NCI-H526 (cell line): Measurements from ENCODE around the gene CMIP.

Experiments
- DNase-seq, 2 experiments: peaks; one replicate each; lab custom pipeline; 2025; lab: John Stamatoyannopoulos, UW

The CMIP gene

DNA sequence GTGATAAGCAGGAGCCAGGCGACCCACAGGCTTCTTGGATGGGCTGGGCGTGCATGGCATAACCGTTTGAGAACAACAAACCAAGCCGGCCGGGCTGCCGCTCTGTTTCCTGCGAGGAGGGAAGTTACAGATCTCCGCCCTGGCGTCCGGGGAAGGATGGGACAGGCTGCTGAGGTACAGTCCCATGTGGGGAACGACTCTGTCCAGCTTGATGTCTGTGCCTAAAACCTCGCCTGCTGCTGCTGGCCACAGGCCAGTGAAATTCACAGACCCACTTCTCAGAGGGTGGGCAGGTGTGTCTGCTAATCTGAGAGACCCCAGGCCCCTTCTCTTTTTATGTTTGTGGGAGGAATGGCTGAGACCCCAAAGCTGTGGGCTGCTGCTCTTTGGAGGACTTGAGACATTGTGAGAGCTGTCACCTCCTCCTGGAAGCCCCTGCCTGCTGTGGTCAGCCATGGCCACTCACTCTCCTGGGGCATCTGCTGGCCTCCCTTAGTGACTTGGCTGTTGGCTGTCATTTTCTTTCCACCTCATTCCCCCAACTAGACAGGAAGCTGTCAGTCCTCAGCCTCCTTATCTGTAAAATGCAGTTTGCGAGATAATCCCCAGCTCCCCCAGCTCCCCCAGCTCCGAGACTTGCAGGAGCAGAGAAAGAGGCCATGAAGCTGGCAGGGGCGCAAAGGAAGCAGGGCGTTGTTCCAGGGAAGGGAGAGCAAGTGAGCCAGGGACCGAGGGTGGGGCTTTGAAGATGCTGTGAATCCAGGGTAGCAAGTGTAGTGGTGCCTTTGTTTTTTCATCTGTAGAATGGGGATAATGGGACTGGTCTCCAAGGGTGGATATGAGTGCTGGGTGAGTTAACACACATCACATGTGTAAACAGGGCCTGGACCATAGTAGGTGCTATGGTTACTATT, 51.0 kb downstream of the CMIP start:
- DNase-seq: no peak

DNA sequence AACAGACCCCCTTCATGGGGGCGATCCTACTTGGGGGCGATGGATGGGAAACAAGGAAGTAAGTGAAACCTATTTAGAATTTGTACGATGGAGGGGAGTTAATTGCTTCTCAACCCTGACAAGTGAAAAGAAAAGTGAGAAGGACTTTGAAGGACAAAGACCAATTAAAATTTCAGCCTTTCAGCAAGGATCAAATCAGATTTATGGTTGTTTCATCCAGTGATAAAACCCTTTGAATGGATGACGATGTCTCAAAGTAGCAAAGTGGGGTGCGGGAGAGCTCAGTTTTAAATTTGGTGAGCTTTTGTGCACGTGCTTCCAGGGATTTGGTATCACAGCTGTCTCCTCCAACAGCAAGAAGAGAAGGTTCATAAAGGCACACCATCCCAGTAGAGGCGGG, 51.7 kb downstream of the CMIP start:
- no peak for DNase-seq

DNA sequence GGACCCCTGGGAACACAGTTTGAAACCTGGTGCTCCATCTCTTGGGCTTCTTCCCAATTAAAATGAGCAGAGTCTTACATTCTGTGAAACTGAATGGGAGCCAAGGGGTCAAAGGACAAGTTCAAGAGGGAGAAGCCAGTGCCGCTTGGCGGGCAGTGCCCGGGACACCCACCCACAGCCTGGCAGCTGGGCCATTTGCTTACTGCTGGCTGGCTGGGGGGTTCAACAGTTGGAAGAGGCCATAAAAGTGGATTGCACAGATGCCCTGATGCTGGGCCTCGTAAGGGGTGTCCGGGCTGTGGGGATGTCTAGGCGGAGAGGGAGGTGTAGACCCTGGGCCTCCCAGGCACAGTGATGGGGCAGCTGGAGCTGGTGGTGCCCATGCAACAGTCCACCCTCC, 52.1 kb downstream of the CMIP start:
- DNase-seq: no peak

DNA sequence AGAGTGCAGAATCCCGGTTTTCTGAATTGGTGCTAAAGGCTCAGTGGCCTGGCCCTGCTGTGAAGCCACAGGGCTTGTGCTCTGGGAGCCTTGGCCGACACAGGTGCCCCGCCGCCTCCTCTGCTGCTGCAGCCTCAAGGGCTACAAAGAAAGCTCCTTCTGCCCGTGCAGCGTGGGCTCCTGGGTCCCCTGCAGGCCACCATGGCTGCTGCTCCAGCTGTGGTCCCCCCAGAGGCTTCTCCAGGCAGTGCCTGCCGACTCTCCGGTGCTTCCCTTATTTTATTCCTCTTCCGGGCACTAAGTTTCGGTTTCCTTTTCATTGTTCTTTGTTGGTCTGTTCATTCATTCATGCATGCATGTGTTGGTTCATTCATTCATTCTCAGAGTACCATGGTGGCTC, 53.1 kb downstream of the CMIP start:
- DNase-seq: no peak

DNA sequence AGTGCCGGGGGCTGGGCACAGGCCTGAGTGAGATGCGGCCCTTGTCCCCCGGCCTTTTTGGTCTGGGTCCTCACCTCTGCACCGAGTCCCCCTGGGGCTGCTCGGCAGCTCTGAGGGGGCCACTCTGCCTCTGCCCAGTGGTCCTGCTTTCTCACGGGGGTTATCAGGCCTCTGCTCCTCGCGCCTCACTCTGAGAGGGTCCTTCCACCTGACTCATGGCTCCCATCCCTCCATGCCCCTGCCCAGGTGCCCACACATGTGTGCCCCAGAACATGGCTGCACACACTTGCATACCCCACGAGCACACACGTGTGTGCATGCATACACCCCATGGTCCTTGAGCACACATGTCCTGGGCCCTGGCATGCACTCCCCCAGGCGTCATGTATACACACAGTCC, 53.7 kb downstream of the CMIP start:
- DNase-seq: no peak

DNA sequence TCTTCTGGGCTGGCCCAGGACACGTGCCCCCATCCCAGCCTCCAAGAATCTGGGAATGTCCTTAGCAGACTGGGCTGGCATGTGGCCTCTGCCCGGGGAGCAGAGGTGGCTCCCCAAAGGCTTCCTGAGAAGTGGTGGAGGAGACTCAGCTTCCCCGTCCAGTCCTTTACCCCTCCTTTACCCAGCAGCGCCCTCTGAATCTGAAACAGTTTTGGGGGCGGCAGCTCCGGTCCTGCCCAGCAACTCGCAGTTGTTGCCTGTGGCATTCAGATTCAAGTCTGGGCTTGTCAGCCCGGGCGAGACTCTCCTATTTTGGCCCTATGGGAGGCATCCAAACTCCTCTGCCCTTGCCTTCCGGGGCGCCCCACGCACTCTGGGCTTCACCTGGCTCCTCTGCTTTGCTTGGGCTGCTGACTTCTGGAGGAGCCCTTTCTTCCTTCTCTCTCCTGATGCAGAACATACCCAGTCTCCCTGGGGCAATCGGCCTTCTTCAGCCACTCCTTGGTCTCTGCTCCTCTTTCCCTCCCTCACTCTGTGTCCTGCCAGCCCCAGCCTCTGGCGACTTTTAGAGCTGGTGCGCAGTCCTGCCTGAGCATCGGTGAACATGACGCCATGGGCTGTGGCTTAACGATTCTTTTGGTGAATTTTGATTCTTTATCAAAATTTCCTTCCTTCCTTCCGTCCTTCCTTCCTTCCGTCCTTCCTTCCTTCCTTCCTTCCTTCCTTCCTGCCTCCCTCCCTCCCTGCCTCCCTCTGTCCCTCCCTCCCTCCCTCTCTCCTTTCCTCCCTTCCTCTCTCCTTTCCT, 55.2 kb downstream of the CMIP start:
- peak in 1 of 2 experiments; percentile 43 for DNase-seq

DNA sequence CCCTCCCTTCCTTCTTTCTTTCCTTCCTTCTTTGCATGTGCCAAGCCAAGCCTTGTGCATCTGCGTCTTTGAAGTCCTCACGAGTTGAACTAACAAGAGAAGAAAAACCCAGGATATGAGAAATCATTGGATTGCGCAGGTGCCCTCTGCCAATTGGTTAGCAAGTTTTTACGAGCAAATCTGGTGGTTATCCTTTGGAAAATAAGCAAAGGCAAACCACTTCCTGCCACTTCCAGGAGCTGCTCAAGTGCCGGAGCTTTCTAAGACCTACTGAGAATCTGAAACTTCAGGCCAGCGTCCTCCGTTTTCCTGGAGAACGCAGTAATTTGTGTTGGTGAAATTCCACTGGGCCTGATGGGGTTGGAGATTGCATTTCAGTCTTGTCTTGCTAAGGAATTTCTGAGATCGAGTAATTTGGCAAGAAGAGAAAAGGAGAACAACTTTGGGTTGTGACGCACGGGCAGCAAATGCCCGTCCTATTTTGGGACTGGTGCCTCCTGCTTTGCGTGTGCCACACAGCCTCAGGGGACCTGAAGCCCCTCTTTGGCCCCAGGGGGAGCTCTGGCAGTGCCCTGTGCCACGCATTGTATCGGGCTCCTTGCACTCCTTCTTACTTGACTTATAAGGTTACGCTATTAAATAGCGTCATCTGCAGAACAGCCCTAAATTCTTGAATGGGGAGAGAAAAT, 56.4 kb downstream of the CMIP start:
- DNase-seq: no peak

DNA sequence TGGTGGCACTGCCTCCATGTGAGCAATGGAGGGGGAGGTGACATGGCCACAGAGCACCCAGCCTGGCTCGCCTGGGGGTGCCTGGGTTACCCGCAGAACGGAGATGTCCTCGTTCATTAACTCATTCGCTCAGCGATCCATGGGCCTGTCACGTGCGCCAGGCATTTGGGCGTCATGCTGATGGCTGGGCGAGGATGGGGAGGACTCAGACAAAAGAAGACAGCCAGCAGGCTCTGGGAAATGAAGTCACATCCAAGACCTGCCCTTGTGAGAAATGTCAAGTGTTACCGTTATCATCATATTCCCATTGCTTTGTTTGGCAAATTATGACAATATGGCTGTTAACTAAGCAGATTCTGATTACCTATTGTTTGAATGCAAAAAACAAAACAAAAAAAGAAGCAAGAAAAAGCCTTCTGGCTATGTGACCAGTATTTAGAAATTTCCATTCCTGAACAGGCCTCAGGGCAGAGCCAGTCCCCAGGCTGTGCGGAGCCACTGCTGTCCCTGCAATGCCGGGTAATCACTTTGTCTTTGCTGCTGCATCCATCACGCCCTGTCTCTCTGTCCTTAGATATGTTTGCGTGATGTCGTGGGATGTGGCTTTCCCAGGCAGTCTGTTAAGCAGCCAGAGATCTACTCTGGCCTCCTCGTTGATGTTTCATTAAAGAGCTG, 57.9 kb downstream of the CMIP start:
- no peak for DNase-seq

DNA sequence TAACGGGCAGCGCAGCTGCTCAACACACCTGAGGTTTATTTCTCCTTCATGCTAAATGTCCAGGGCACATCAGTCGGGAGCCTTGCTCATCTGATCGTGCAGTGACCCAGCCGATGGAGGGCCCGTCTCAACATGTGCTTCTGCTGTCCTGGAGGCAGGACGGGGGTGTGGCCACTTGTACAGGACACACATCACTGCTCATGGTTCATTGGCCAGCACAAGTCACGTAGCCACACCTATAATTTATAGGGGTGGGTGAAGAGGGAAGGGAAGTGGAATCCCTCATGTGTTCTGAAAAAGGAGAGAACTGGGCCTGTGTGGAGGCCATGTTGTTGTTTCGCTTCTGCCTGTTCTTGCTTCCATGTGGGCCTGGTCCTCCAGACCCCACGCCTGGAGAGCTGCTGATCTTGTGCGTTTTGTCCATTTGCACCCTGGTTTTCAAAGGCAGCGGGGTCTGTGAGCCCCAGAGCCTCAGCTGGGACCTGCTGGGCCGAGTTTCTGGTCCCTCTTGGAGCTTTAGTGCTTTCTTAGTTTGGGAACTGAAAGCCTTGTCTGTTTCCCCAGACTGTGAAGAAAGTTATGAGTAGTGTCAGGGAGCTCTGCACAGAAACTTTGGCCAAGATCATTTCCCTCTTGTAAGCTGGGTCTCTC, 60.5 kb downstream of the CMIP start:
- peak; percentile 26 to 66 for DNase-seq

DNA sequence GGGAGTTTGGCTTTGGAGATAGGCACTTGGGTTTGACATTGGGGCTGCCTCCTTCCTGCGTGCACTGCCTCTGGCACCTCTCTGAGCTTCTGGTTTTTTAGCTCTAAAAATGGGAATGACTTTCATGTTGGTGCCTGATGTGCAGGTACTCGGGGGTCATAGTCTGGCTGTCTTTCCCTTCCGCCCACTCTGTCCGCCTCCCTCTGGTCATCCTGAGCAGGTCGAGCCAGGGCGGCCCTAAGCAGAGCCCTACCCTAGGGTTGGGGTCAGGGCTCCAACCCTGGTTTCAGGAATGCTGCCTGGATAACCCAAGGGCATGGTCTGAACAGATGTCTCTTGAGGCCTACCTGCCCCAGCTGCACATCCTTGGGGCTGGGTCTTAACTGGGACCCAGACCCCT, 64.8 kb downstream of the CMIP start:
- DNase-seq: no peak

DNA sequence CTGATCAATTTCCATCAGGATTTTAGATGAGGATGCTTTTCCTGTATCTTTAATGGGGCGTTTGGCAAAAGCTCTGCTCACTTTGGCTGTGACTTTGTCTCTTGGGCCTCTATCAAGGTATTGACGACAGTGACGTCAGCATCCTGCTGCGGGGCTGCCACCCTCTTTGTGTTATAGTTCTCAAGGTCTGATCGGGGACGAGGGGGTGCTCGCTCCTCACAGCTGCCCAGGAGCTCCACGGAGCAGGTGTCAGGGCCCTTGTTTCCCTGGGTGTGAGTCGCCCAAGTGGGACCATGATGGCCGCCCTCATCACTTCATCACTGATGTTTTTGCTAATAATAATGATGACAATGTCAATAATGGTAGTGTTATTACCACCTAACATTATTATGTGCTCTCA, 65.4 kb downstream of the CMIP start:
- DNase-seq: no peak

DNA sequence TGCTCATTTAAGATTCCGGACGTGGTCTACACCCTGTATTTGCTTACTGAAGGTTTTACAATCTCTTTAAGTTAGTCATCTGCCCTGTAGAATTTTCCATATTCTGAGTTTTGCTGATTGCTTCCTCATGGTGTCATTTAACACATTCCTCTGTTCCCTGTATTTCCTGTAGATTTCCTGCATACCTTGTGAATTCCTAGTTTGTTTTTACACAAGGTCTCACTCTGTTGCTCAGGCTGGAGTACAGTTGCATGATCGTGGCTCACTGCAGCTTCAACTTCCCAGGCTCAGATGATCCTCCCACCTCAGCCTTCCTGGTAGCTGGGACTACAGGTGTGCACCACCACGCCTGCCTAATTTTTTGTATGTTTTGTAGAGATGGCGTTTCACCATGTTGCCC, 66.8 kb downstream of the CMIP start:
- no peak for DNase-seq

DNA sequence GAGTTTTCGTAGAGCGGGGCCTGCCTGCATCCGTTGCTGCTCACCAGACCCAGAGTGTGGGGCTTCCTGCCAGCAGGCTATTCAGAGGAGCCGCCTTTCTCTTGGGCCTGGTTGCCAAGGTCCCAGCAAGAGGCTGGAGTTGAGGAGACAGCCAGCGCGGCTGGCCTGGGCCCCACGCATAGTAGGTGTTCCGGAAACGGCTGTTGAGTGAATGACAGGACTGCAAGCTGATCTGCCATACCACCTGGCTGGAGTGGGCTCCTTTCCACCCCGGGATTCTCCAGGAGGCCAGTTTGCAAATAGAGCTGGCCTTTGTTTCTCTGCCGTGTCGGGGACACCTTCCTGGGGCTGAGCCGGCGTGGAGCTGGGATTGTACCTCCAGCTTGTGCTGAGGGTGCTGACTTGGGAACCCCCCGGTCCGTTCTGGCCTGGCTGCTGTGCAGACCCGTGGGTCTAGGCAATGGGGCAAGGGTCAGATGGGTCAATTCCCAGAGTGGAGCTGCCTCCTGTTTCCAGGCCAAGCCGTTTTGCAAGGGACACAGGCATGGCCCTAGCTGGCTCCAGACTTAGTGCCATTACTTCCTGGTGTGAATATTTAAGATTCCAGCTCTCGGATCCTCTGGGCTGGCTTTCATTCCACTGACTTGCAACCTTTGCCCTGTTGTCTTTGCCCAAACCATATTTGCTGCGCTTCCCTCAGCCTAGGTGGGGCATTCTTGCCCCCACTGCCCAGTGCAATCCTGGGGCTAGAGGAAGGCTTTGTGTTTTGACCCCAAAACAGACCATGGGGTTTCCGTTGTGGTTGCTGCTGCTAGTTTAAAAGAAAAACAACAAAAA, 68.8 kb downstream of the CMIP start:
- DNase-seq: no peak

DNA sequence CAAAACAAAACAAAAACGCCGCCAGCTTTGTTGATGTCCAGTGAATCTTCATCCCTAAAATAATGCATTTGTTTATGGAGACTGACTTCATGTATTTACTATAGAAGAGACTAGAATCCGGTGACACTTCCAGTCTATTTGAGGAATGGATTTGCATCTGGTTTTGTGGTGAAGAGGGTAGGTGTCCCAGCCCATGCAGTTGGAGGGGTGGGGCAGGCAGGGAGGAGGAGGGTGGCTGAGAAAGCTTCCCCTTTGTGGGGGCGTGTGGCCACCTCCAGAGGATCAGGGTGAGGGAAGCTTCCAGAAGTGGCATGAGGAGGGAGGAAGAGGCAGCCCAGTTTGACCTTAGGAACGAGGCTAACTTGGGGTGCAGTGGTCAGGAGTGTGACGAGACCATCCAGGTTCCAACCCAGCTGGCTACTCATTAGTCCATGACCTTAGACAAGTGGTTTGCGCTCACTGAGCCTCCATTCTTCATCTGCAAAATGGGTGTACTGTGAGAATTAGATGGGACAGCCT, 69.5 kb downstream of the CMIP start:
- peak; percentile 17 to 40 for DNase-seq

DNA sequence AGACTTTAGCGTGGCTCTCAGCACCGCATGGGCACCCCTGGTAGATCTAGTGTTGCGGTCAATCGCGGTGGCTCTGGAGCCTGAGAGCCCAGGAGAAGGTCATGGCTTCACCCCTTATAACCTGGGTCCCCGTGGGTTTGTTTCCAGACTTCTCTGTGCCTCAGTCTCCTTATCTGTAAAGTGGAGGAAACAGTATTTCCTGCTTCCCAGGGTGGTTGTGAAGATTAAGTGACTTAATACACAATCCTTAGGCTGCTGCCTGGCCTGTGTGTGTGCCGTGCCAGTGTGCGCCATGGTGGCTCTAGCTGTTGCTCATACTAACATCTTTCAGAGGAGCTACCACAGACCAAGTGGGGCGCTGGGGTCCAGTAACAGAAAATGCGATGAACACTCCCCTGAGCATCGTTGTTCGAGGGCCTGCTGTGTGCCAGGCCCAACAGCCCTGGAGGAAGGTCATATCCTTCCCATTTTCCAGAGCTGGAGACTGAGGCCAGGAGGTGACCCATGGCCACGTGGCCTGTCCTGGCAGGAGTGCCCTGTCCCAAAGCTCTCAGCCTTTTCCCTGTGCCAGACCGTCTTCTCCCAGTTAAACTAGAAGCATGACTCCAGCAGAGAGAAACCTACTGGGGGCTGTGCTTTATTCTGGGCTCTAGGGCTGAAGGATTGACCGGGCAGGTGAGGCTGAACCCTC, 70.1 kb downstream of the CMIP start:
- DNase-seq: no peak

DNA sequence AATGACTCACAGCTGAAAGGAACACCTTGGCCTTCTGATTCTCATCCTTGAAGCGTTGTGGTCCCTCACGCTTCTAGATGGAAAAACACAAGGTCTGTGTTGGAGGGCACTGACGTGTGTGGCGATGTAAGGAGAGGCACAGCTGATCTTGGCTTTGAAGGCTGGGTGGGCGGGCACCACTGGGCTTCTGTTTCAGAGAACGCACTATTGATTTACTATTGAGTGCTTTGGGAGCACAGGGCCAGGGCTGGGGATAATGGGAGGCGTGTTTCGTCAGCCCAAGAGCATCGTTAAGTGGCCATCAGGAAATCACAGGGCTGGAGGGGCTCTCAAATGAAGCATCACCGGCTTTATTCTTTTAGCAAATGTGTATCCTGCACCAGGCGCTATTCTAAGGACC, 70.7 kb downstream of the CMIP start:
- no peak for DNase-seq

DNA sequence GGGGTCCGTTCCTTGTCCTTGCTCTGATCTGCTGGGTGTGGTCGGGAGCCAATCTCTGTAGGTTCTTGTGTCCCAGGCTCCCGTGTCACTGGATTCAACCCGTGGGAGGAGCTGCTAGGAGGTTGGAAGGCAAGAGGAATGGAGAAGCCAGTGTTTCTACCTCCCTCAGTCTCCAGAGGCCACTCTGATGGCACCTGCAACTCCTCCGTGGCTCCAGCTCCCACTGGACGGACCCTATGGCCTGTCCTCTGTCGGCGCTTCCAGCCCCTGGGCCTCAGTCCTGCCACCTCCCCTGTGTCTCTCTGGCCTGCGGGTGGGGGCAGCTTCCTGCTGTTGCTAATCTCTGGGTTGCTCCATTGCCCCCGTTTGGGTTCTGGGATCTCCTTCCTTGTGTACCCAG, 71.1 kb downstream of the CMIP start:
- DNase-seq: no peak

DNA sequence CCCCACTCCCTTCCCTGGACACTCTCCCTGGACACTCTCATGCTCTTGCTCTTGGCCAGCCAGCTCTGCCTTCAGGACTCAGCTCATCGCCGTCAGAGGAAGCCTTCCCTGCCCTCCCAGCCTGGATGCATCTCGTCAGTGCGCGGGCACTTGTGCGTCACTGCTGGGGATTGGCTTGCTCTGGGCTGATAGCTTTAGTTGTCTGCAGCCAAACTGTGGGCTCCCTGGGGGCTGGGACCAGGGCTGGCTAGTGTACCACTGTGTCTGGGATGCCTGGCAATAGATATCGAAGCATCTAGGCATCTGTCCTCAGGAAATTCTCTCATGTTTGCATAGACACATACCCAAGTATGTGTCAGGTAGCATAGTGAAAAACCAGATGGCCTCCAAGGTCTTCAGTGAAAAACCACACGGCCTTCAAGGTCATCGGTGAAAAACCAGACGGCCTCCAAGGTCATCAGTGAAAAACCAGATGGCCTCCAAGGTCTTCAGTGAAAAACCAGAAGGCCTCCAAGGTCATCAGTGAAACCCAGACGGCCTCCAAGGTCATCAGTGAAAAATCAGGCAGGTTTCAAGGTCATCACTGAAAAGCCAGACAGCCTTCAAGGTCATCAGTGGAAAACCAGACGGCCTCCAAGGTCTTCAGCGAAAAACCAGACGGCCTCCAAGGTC, 72.0 kb downstream of the CMIP start:
- DNase-seq: no peak

DNA sequence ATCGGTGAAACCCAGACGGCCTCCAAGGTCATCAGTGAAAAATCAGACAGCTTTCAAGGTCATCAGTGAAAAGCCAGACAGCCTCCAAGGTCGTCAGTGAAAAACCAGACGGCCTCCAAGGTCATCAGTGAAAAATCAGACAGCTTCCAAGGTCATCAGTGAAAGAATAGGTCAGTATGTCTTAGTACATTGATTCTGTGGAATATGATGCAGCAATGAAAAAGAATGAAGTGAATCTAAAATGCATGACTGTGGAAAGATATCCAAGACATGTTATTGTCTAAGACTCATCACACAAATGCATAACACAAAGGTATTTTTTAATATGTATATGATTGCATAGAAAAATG, 72.5 kb downstream of the CMIP start:
- no peak for DNase-seq
